ENCODE data around the gene ARFRP1.

ARFRP1 gene

GRCh38 chr20:63680427-63680826 lies 27.3 kb downstream of the ARFRP1 start:
- H3K4me3 ChIP-seq (ENCODE audit: low read length), result no peak overlapping the region
- TF ChIP-seq, protein P1, sequence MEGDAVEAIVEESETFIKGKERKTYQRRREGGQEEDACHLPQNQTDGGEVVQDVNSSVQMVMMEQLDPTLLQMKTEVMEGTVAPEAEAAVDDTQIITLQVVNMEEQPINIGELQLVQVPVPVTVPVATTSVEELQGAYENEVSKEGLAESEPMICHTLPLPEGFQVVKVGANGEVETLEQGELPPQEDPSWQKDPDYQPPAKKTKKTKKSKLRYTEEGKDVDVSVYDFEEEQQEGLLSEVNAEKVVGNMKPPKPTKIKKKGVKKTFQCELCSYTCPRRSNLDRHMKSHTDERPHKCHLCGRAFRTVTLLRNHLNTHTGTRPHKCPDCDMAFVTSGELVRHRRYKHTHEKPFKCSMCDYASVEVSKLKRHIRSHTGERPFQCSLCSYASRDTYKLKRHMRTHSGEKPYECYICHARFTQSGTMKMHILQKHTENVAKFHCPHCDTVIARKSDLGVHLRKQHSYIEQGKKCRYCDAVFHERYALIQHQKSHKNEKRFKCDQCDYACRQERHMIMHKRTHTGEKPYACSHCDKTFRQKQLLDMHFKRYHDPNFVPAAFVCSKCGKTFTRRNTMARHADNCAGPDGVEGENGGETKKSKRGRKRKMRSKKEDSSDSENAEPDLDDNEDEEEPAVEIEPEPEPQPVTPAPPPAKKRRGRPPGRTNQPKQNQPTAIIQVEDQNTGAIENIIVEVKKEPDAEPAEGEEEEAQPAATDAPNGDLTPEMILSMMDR (IDR thresholded peaks at IDR 0.05; ENCODE audit: insufficient read depth, low read depth, low read length, missing control alignments), result no peak
- DNase-seq (ENCODE audit: low read depth), result no peak

- no peak for DNase-seq (ENCODE audit: low read depth)
- no peak overlapping the region for H3K4me3 ChIP-seq (ENCODE audit: low read length)
Measured at GRCh38 chr20:63679799-63680305, 27.9 kb downstream of the ARFRP1 start.

GRCh38 chr20:63678667-63679465 lies 28.9 kb downstream of the ARFRP1 start:
- TF ChIP-seq, protein P1 (IDR thresholded peaks at IDR 0.05; ENCODE audit: insufficient read depth, low read depth, low read length, missing control alignments), result no peak
- H3K4me3 ChIP-seq (ENCODE audit: low read length), result no peak overlapping the region
- DNase-seq (ENCODE audit: low read depth), result no peak

More at GRCh38 chr20:63679799-63680305, 27.9 kb downstream of the ARFRP1 start:
- TF ChIP-seq, protein P1 (IDR thresholded peaks at IDR 0.05; ENCODE audit: insufficient read depth, low read depth, low read length, missing control alignments), result no peak

DNA sequence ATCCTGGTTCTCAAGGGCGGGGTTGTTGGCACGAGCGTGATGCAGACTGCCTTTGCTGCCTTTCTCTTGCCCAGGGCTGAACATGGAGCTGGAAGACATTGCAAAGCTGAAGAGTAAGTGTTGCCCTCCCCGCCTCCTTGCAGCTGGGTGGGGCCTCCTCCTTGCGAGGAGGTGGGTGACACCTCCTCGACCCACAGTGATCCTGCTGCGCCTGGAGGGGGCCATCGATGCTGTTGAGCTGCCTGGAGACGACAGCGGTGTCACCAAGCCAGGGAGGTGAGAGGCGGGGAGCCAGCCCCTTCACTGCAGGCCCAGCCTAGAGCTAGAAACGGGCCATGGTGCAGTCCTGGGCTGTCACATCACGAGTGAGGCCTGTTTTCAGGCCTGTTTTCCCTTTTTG lies 29.7 kb downstream of the ARFRP1 start:
- no peak overlapping the region for H3K4me3 ChIP-seq (ENCODE audit: low read length)
- DNase-seq (ENCODE audit: low read depth), result no peak
- TF ChIP-seq, protein P1 (IDR thresholded peaks at IDR 0.05; ENCODE audit: insufficient read depth, low read depth, low read length, missing control alignments), result no peak

DNA sequence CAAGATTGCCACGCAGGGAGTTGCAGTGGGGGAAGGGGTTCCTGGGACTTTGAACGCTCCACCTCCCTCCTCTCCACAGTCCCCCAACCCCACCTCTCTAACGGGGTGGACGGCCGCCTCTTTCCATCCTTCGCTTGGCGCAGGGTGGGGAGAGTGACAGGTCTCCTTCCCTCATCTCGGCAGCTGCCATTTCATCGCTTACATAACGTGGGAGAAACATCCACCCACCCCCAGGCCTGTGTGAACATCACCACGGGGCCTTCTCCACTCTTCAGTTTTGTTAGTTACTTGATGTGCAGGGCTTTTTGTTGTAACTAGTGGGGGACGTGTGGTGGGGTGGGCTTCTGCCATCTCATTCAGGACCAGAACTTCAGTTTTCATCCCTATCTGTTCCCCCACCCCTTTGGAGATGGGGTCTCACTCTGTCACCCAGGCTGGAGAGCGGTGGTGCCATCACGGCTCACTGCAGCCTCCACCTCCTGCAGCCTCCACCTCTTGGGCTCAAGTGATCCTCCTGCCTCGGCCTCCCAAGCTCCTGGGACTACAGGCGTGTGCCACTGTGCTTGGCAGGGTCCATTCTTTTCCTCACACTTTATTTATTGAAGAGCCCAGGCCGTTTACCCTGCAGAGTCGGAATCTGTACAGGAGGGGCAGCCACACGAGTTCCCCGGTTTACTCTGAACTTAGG lies 32.0 kb downstream of the ARFRP1 start:
- no peak overlapping the region for H3K4me3 ChIP-seq (ENCODE audit: low read length)
- TF ChIP-seq, protein P1 (IDR thresholded peaks at IDR 0.05; ENCODE audit: insufficient read depth, low read depth, low read length, missing control alignments), result no peak
- DNase-seq (ENCODE audit: low read depth), result no peak

GRCh38 chr20:63673951-63674350 lies 33.8 kb downstream of the ARFRP1 start:
- TF ChIP-seq, protein P1 (IDR thresholded peaks at IDR 0.05; ENCODE audit: insufficient read depth, low read depth, low read length, missing control alignments), result no peak
- no peak for DNase-seq (ENCODE audit: low read depth)
- H3K4me3 ChIP-seq (ENCODE audit: low read length), result no peak overlapping the region

Data from epithelial cell of esophagus (primary cell).